HTERT RPE-1 (cell line): ENCODE measurements around the gene MAPK6.
"Not testable (repeated sequence)": the region's sequence is repeated elsewhere in the genome, so short reads cannot be mapped to it uniquely, and the experiment has no call there.

Experiments
- in situ Hi-C: fragments of 300-500 bp; cut with MboI; formaldehyde crosslinking; loops from 4 replicates; pipeline ENCODE4 v1.14.3; 2020; ENCODE audit warnings: low sequenced_read_pairs

The MAPK6 gene

DNA sequence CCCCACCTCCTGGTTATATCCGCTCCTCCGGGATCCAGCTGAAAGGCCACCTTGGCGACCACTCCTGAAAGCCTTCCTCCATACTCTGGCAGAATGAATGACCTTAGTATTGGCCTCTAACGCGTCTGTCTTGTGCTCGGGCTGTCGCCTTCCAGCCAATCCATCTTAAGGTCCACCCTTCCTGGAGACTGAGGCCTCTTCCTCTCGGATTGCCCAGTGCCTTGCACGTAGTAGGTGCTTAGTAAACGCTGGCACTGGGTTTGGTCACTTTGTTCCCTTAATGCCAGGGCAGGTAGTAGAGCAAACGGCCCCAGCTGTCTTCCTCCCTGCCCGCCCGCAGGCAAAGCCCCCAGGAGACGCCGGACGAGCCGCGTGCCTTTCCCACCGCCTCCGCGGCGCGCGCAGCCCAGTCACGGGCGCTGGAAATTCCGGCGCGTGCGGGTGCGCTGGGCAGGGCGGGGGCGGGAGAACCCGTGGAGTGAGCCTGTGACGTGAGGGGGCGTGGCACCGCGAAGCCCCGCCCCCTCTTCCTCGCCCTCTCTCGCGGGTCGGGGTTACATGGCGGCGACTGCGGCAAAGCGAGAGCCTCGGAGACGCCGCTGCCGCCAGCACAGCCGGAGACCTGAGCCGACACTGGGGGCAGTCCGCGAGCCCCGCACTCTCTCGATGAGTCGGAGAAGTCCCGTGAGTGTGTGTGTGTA is at the start of gene MAPK6:
Gene MAPK6 (plus strand): TSS at position 527 of the 701 bp plus-strand sequence. CDS start 27,242 bp downstream, outside the sequence.
- in situ Hi-C loops = no loop called here

DNA sequence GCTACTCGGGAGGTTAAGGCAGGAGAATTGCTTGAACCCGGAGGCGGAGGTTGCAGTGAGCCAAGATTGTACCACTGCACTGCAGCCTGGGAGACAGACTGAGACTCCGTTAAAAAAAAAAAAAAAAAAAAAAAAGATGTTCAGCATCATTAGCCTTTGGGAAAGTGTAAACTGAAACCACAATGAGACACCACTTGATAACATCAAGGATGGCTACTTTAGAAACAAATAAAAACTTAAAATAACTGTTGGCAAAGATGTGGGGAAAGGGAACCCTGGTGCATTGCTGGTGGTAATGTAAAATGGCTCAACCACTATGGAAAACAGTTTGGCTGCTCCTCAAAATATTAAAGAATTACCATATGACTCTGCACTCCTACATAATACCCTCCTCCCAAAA is 49.3 kb upstream of the MAPK6 start:
- in situ Hi-C loops = no loop called here

DNA sequence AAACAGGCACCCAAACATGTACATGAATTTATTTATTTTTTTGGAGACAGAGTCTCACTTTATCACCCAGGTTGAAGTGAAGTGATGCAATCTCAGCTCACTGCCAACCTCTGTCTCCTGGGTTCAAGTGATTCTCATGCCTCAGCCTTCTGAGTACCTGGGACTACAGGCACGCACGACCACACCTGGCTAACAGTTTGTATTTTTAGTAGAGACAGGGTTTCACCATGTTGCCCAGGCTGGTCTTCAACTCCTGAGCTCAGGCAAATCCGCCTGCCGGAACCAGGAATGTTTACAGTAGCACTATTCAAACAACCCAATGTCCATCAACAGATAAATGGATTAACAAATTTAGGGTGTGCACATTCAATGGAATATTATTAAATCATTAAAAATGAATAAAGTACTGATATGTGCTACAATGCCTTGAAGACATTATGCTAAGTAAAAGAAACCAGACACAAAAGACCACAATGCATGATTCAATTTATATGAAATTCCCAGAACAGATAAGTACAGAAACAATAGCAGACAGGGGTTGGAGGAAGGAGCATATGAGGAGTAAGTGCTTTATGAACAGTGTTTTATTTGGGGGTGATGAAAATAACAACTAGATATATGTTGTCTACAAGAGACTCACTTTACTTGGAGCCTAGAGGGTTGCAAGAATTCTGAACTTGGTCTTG is 48.7 kb upstream of the MAPK6 start:
- in situ Hi-C loops = no loop called here

DNA sequence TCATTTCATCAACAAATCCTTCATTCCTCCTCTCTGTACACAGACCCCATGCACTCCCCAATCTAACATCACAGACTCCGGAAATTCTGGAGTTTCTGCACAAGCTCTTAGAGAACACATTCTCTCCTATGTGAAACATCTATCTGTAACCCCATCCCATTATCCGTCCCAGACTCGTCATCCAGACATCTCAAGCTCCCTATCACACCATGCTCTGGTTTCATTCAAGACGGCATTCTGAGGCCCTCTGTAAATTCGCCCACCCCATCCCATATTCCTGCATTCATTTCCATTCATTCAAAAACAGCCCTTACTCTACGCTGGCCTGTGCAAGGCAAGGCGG is 48.0 kb upstream of the MAPK6 start:
- in situ Hi-C loops = no loop called here

DNA sequence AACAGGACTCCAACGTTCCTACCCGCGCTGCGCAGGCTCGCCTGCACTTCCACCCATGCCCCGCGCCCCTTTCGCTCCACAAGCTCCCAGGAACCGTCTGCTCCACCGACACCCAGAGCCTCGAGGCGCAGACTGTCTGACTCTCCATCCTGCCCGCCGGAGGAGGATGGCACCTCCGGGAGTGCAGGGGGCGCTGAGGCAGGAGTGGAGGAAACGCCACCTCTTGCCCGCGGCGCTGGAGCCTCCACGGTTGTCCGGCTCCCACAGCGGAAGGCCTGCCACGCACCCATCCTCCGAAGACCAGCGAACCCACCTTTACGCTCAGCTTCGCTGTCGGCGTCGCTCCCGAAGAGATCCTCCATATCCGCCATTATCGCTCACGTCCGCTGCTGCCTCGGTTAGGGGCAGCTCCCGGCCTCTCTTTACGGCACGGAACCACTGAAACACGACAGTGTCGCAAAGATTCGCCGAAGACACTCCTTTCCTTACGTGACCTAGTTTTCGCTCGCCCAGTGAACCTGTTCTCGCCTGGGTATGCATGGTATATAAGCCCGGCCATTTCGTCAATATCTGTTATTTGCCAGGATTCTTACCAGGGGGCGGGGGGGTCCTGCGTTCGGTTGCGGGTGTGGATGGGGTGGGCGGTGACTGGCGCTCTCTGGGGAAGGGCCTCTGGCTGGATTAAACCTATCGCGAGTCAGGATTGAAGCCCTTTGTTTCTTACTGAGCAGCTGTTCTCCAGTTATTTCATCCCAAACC is 47.5 kb upstream of the MAPK6 start, which contains the start of gene LEO1:
Gene LEO1 (minus strand): TSS at position 404 of the 759 bp plus-strand sequence. CDS start 33 bp downstream, at position 371.
- in situ Hi-C loops = no loop called here

DNA sequence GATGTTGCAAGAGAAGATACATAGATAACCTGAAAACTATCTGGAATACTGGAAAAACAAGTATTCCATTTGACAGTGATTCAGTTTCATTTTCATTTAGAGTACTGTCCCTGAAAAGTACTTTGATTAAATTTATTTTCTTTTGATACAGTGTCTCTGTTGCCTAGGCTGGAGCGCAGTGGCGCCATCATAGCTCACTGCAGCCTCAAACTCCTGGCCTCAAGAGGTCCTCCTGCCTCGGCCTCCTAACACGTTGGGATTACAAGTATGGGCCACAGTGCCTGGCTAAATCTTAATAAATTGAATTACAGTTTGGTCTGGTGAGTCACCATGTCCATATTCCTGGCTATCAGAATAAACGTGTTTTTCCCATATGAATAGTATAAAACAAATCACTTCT is 45.8 kb upstream of the MAPK6 start:
- in situ Hi-C loops = no loop called here

DNA sequence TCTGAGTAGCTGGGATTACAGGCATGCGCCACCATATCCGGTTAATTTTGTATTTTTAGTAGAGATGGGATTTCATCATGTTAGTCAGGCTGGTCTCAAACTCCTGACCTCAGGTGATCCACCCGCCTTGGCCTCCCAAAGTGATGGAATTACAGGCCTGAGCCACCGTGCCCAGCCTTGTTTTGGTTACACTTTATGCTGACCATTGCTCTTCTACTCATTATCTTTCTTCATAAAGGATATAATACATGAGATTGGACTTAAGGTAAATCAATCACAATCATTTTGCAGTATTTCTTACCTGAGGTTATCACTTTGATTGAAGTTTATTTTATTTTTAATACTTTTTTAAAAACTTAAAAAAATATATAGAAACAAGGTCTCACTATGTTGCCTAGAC is 45.2 kb upstream of the MAPK6 start:
- in situ Hi-C loops = no loop called here

DNA sequence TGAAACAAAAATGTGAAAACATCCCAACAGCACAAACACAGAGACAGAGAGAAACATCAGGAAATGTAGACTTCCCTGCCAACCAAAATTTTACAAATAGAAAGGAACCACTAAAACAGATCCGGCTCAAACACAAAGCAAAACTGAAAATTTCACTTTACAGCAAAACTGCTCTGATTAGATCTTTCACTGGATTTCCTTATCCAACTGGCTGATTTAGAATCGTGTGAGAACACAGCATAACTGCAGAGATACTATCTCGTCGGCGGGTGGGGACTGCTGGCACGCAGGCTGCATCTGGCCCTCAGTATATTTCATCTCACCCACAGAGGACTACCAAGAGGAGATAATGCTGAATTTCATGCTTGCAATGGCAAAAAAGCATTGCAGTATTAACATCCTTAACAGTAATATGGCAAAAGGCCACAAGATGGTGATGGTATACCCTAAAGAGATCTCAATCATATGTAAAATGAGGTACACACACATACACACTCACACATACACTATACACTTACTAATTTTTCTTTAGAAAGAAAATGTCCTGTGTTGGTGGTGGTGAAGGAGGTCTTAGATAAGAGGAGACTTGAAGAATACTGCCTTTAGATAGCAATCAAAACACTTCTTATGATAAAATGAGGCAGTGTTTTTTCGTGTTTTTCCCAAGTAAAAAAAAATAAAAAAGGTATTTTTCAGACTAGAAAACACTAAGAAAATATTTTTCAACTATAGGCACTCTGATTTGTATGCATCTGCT is 36.8 kb upstream of the MAPK6 start:
- in situ Hi-C loops = no loop called here

DNA sequence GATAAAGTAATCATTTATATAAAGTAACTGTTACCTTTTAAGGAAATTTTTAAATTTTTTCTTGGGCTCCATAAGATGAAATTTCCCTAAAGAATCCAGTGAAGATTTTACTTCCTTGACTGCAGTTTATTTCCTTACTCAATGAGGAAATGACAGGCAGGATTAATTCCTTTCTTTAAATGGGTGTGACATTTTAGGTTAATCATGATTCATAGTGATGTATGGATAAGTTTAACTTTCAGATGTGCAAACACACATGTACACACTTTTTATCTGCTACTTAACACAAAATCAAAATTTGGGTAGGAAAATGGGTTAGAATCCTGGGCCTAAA is 36.3 kb upstream of the MAPK6 start:
- in situ Hi-C loops = no loop called here

DNA sequence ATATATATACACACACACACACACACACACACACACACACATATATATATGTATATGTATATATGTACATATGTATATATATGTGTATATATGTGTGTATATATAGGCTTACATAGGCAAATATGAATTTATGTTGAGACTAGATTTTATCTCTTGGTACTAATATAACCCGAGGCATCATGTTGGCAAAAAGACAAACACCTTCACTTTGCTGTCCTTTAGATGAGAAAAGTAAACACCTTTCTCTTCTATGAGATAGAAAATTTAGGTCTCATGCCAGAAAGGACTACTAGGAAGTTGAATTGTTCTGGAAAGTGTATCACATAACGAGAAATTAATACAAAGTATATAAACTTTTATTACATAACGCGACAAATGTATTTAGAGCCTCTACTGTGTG is 27.9 kb upstream of the MAPK6 start:
- in situ Hi-C loops = no loop called here

DNA sequence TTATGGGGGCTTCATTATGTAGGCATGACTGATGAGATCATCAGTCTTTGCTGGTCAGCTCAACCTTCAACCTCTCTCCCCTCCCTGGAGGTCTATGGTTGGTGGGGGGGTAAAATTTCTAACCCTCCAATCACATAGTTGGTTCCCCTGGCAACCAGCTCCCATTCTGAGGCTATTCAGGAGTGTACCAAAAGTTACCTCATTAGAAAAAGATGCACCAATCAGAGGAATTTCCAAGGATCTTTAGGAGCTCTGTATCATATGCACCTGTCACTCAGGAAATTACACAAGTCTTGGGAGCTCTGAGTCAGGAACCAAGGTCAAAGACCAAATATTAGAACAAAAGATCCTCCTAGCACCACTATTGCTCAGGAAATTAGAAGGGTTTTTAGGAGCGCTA is 26.1 kb upstream of the MAPK6 start:
- in situ Hi-C loops = no loop called here

DNA sequence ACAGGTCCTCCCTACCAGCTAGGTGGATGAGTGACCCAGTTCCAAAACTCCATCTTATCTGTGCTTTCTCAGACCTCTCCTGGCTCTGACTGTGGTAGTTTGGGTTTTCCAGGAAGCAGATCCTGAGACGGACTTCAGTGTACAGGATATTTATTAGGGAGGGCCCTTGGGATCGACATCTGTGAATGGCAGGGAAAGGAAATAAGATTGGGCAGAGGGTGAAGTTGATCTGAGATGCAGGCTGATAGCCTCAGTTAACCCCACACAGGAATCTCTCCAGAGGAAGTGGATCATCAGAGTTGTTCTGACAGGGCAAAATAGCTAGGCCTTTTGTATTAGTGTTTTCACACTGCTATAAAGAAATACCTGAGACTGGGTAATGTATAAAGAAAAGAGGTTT is 16.7 kb upstream of the MAPK6 start:
- in situ Hi-C loops = no loop called here

DNA sequence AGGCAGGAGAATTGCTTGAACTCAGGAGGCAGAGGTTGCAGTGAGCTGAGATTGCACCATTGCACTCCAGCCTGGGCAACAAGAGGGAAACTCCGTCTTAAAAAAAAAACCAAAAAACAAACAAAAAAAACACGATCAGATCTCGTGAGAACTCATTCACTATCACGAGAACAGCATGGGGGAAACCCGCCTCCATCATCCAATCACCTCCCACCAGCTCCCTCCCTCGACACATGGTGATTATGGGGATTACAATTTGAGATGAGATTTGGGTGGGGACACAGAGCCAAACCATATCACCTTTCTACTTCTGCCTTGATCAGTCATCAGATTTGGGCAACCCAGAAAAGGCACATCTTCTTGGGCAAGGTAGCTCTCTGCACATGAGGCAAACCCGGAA is 15.9 kb upstream of the MAPK6 start:
- in situ Hi-C loops = not testable (repeated sequence)

DNA sequence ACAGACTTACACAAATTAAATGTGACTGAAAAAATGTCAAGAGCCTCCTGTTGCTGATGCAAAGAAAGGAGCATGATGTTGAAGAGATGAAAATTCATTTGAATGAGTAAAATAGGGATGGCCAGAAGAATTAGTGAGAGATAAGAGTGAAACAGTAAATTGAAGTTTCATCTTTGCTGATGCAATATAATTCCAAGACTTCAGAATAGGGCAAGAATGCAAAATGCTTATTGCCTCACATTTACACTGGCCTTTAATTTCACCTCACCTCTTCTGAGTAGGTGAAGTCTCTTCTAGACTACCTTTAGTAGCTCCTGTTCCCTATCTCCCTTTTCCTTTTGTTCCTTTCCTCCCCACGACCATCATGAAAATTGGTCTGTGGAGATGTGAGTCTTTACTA is 15.3 kb upstream of the MAPK6 start:
- in situ Hi-C loops = no loop called here

DNA sequence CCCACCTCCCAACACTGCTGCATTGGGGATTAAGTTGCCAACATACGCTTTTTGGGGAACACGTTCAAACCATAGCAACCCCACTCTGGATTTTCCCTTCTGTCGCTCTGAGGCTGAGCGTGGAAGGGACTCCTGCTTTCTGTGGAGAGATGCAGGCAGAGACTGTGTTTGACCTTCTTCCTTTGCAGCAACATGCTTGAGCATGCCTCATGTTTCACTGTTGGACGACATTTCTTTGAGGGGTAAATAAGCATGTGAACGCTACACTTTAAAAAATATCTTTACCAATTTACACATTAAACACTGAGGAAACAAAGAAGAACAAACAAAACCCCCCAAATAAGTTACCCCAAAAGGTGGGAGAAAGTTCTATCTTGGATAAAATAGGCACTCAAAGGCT is 14.2 kb upstream of the MAPK6 start:
- in situ Hi-C loops = no loop called here

DNA sequence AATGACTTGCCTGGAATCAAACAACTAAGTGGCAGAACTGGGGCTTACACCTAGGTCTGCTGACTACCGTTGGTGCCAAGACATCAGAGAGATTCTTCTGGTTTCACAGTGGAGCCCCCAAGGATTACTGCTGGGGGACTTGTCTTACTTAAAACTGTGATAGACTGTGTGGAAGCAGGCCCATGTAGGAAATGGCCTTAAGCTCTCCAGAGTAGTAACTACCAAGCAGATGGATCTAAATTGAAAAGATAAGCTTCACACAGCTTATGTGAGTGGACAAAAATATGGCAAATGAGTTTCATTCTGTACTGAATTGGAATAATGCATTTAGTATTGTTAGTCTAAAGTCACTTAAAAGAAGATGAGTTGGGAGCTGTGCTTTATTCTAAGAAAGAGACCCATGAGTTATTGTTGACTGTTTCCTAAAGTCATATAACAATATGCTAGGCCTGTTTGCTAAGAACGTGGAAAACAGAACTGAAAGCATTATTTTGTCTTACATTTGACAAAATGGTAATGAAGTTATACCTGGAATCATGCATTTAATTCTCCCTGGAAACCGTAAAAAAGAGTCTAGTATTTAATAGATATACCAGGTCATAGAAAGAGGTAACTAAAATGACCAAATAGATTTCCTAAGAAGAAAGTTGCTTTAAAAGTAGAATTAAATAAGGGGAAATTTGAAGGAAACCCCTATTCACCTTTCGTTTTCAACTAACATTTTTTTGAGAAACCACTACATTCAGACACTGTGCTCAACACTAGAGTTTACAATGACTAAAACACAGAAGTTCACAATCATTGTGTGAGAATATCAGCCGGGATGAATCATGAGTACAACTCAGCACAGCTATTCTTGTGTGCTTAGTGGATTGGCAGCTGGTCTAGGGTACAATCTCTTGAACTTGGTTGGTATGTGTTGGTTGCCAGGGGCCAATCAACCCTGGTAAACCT is 13.0 kb upstream of the MAPK6 start:
- in situ Hi-C loops = no loop called here

DNA sequence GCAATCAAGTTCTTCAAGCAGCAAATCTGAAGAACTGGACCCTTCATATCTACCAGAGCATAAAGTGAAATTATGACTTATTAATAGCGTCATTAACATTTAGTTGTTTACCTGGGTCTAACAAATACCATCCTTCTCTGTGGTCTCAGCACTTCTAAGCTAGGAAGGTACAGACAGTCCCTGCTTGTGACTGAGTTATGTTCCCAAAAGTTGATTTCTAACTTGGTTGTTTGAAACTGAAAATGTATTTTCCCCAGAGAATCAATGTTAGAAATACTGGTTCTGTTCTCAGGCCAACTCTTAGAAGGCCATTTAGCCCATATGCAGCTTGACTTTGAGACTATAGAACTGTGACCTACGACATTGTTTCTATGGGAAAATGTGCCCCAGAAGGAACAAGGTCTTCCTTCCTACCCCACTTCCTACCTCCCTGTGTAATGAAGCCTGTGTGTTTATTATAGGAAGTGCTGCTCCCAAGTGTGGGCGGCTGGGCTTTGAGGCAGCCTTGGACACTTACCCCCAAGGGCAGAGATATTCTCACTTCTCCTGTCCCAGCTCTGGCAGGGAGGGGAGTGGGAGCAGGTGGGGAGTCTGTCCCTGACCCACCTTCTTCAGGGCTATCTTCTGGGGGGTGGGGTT is 12.2 kb upstream of the MAPK6 start:
- in situ Hi-C loops = no loop called here

DNA sequence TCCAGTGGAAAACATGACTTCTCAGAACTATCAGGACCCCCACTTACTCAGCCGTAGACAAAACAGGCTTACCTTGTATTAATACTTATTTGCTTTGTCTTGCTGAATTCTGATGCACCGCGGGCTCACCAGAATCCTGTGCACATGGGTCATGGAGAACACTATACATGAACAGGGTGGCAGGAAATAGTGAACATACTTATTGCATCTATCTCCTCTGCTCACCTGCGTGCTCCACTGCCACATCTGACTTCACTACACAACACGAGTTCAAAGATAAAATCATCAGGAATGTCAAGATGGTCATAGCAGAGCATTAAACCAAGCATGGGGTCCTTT is 10.7 kb upstream of the MAPK6 start:
- in situ Hi-C loops = no loop called here

DNA sequence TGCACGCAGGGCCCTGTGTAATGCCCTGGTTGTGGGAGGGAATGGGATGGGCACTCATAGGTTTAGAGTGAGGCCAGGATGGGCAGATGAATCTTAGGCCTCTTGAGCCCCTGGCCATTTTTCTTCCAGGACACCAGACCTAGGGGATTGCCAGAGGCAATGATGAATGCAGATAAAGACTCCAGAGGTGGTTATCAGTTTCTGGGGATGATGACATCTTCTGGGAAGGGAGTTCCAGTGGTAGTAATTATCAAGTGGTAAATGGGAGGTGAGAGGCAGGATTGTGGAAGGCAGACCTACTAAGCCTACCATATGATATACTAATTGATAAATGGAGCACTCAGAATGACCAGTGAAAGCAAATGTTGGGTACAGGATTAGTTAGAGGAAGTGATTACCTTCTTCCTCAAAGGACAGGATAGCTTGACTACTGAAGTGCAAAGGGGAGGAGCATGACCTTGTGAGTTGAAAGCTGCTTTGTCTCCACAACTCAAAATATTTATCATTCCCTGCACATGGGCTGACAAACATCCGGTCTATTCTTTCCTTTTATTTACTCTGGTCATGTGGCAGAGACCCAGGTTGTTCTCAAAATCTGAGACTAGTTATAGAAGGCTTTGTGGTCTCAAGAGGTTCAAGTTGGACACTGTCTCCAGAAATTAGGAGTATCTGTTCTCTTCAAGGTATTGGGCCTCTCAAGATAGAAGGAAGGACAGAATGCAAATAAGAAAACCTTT is 10.2 kb upstream of the MAPK6 start:
- in situ Hi-C loops = no loop called here
